ENCODE data around the gene UBTF. TPM values are rescaled to one million over a fixed set of nuclear protein-coding genes. Genes with fewer than 3 reads are reported as not detected.

Gene UBTF
- 86.3 to 105 TPM (median 89.9 TPM) in 5 replicates for total RNA-seq (2022; extraction: Qiagen RNA extraction)

GRCh38 chr17:44219616-44220212 is at the start of gene UBTF:
TSS of gene UBTF (minus strand) at chr17:44219675. CDS start at chr17:44218229, 1,446 bp downstream.

GRCh38 chr17:44267818-44268490 is 48.5 kb upstream of the UBTF start, which contains the start of gene SLC4A1:
TSS of gene SLC4A1 (minus strand) at chr17:44268135. CDS start at chr17:44262866, 5,269 bp downstream.

GRCh38 chr17:44199553-44200477 is 19.7 kb downstream of the UBTF start, which contains the start of gene ATXN7L3:
TSS of gene ATXN7L3 (minus strand) at chr17:44199884. CDS start at chr17:44198070, 1,814 bp downstream.

GRCh38 chr17:44186307-44187130 is 33.0 kb downstream of the UBTF start, which contains the start of gene TMUB2:
TSS of gene TMUB2 (plus strand) at chr17:44186972. CDS start at chr17:44187709, 737 bp downstream.

GRCh38 chr17:44170499-44171201 is 48.8 kb downstream of the UBTF start, which contains the start of gene ASB16:
TSS of gene ASB16 (plus strand) at chr17:44170704. CDS start at chr17:44170790, 86 bp downstream.

Other genes starting within 250 kb of the UBTF start
- 0.82 to 1.5 TPM (median 1.2 TPM) in 5 replicates for gene NAGS, start 215.1 kb downstream of the UBTF start, total RNA-seq (2022; extraction: Qiagen RNA extraction)
- 24.3 to 31.7 TPM (median 29.9 TPM) in 5 replicates for gene TMEM101, start 204.7 kb downstream of the UBTF start, total RNA-seq (2022; extraction: Qiagen RNA extraction)
- 46.9 to 53.4 TPM (median 50.5 TPM) in 5 replicates for gene LSM12, start 153.0 kb downstream of the UBTF start, total RNA-seq (2022; extraction: Qiagen RNA extraction)
- 121 to 161 TPM (median 158 TPM) in 5 replicates for gene G6PC3, start 148.9 kb downstream of the UBTF start, total RNA-seq (2022; extraction: Qiagen RNA extraction)
- gene HDAC5, start 96.0 kb downstream of the UBTF start, total RNA-seq (2022; extraction: Qiagen RNA extraction): 13.1 to 15.3 TPM (median 15.1 TPM) in 5 replicates
- gene HROB, start 77.7 kb downstream of the UBTF start, total RNA-seq (2022; extraction: Qiagen RNA extraction): 9.7 to 11.4 TPM (median 10.5 TPM) in 5 replicates
- gene ASB16, start 49.0 kb downstream of the UBTF start, total RNA-seq (2022; extraction: Qiagen RNA extraction): 0.07 to 0.13 TPM (median 0.12 TPM) in 3 of 5 replicates, not detected in the others
- 40.1 to 44.4 TPM (median 41.7 TPM) in 5 replicates for gene TMUB2, start 32.7 kb downstream of the UBTF start, total RNA-seq (2022; extraction: Qiagen RNA extraction)
- 60.4 to 70.2 TPM (median 65.6 TPM) in 5 replicates for gene ATXN7L3, start 19.8 kb downstream of the UBTF start, total RNA-seq (2022; extraction: Qiagen RNA extraction)
- gene SLC4A1, start 48.5 kb upstream of the UBTF start, total RNA-seq (2022; extraction: Qiagen RNA extraction): not detected in 5 replicates
- 0.48 to 1.2 TPM (median 0.81 TPM) in 5 replicates for gene RUNDC3A, start 88.9 kb upstream of the UBTF start, total RNA-seq (2022; extraction: Qiagen RNA extraction)
- gene SLC25A39, start 105.1 kb upstream of the UBTF start, total RNA-seq (2022; extraction: Qiagen RNA extraction): 156 to 206 TPM (median 192 TPM) in 5 replicates
- 211 to 248 TPM (median 223 TPM) in 5 replicates for gene GRN, start 125.6 kb upstream of the UBTF start, total RNA-seq (2022; extraction: Qiagen RNA extraction)
- gene FAM171A2, start 144.2 kb upstream of the UBTF start, total RNA-seq (2022; extraction: Qiagen RNA extraction): 2.3 to 4.3 TPM (median 3.0 TPM) in 5 replicates
- 1.2 to 1.9 TPM (median 1.6 TPM) in 5 replicates for gene ITGA2B, start 170.0 kb upstream of the UBTF start, total RNA-seq (2022; extraction: Qiagen RNA extraction)